A549 (cell line): ENCODE measurements around the gene CFAP99.

Experiments used
- CHD4 ChIP-seq: fragments of 200-600 bp; sonication (generic); IDR thresholded peaks from 2 replicates; pipeline ENCODE4 v1.6.1; 2016; ENCODE audit warnings: antibody characterized with exemption, mild to moderate bottlenecking, borderline replicate concordance
- FOSL2 ChIP-seq, 2 experiments: fragments of 450-650 bp in 1 of 2; fragments of >200 bp in 1 of 2; sonication (Bioruptor Twin) in 1 of 2; formaldehyde crosslinking; IDR thresholded peaks; 2 replicates each; pipeline versions ENCODE4 v1.5.0 to v1.6.1; 2016 to 2020; ENCODE audit warnings: mild to moderate bottlenecking in 1 of 2, moderate library complexity in 1 of 2
- MAFK ChIP-seq: fragments of 450-650 bp; IDR thresholded peaks from 2 replicates; pipeline ENCODE4 v1.6.1; 2014; ENCODE audit not compliant: partially characterized antibody
- POLR2A ChIP-seq: IDR thresholded peaks from 2 replicates; pipeline ENCODE4 v1.6.1; 2012; ENCODE audit warnings: mild to moderate bottlenecking, low read length
- RNF2 ChIP-seq: fragments of 200-600 bp; sonication (generic); IDR thresholded peaks from 2 replicates; pipeline ENCODE4 v1.6.1; 2016; ENCODE audit warnings: low read depth, mild to moderate bottlenecking, antibody characterized with exemption, moderate library complexity, borderline replicate concordance
- SMC3 ChIP-seq: fragments of >200 bp; sonication (Bioruptor Twin); formaldehyde crosslinking; IDR thresholded peaks from 3 replicates; pipeline ENCODE4 v1.6.1; 2018; ENCODE audit warnings: inconsistent platforms
- TP53 ChIP-seq: fragments of 250-450 bp; sonication (Bioruptor Pico); IDR thresholded peaks from 2 replicates; pipeline ENCODE4 v1.5.0; 2021; ENCODE audit warnings: mild to moderate bottlenecking, moderate library complexity
- TF ChIP-seq, protein P1 (sequence below): fragments of >200 bp; sonication (Bioruptor Twin); formaldehyde crosslinking; IDR thresholded peaks from 3 replicates; pipeline ENCODE4 v1.5.1; 2016
- TF ChIP-seq, protein P2 (sequence below): IDR thresholded peaks from 2 replicates; pipeline ENCODE4 v1.6.1; 2012; ENCODE audit warnings: low read depth, borderline replicate concordance
- TF ChIP-seq, protein P3 (sequence below): fragments of >200 bp; sonication (Bioruptor Twin); formaldehyde crosslinking; IDR thresholded peaks from 2 replicates; pipeline ENCODE4 v1.6.1; 2016

DNA sequence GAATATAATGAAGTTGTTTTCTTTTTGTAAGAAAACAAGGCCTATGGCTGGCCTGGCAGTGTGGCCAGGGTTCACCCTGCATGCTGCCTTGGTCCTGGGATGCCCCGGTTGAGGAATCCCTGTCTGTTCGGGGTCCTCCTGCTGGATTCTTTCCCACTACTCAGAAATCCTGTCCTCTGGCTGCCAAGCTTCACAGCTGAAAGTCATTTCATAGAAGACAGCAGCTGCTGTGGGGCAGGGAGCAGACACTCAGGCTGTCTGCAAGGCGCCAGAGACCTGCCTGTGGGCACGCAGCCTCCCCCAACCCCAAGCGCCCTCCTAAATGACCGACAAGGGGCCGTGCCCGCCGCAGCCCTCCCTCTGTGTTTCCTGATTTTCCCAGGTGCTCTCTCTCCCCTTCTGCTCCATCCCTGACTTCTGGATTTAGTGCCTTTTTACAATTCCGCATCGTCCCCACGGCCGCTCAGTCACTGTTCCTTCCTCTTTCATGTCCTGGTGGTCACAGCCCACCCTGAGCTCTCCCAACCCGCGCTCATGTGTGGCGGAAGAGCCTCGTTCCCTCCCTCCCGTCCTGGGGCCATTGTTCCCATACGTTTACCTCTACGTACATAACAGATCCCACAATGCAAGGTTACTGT is 27.9 kb upstream of the CFAP99 start:
- TF ChIP-seq, protein P1, sequence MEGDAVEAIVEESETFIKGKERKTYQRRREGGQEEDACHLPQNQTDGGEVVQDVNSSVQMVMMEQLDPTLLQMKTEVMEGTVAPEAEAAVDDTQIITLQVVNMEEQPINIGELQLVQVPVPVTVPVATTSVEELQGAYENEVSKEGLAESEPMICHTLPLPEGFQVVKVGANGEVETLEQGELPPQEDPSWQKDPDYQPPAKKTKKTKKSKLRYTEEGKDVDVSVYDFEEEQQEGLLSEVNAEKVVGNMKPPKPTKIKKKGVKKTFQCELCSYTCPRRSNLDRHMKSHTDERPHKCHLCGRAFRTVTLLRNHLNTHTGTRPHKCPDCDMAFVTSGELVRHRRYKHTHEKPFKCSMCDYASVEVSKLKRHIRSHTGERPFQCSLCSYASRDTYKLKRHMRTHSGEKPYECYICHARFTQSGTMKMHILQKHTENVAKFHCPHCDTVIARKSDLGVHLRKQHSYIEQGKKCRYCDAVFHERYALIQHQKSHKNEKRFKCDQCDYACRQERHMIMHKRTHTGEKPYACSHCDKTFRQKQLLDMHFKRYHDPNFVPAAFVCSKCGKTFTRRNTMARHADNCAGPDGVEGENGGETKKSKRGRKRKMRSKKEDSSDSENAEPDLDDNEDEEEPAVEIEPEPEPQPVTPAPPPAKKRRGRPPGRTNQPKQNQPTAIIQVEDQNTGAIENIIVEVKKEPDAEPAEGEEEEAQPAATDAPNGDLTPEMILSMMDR: no peak
- TF ChIP-seq, protein P2, sequence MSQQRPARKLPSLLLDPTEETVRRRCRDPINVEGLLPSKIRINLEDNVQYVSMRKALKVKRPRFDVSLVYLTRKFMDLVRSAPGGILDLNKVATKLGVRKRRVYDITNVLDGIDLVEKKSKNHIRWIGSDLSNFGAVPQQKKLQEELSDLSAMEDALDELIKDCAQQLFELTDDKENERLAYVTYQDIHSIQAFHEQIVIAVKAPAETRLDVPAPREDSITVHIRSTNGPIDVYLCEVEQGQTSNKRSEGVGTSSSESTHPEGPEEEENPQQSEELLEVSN: no peak
- TF ChIP-seq CHD4: no peak
- no peak for TF ChIP-seq TP53 (CRISPR knock-in tag)
- TF ChIP-seq SMC3: no peak
- TF ChIP-seq, protein P3, sequence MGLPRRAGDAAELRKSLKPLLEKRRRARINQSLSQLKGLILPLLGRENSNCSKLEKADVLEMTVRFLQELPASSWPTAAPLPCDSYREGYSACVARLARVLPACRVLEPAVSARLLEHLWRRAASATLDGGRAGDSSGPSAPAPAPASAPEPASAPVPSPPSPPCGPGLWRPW: no peak
- TF ChIP-seq MAFK: no peak
- no peak for TF ChIP-seq FOSL2 (IDR thresholded peaks at IDR 0.05)
- no peak for TF ChIP-seq FOSL2 (CRISPR knock-in tag; IDR thresholded peaks at IDR 0.05)
- no peak for TF ChIP-seq POLR2A
- TF ChIP-seq RNF2: no peak
